ENCODE measurements around the gene FSD1L. TPM values are rescaled to one million over a fixed set of nuclear protein-coding genes. Genes with fewer than 3 reads are reported as not detected.

The FSD1L gene
- total and polyA plus RNA-seq, 2 of the 13 experiments (the other 11 are each of a cell fraction or from before 2014, with no cell fraction given), result 4.1 to 5.1 TPM

- TF ChIP-seq DMTF1 (CRISPR knock-in tag; IDR thresholded peaks at IDR 0.05) (no peak), HDAC2 (CRISPR knock-in tag; IDR thresholded peaks at IDR 0.05) (peak; percentile 71; the same call in 1 of the 2 replicates), GPBP1L1 (CRISPR knock-in tag; IDR thresholded peaks at IDR 0.05) (no peak), BRCA1 (CRISPR knock-in tag; IDR thresholded peaks at IDR 0.05) (no peak), ZNF33B (CRISPR knock-in tag; IDR thresholded peaks at IDR 0.05) (no peak), CEBPG (CRISPR knock-in tag; IDR thresholded peaks at IDR 0.05) (0 out of 2 replicates have a peak, but pooled peaks have one; percentile 10), SMAD9 (CRISPR knock-in tag; IDR thresholded peaks at IDR 0.05) (no peak), ELF4 (CRISPR knock-in tag; IDR thresholded peaks at IDR 0.05; ENCODE audit: borderline replicate concordance) (no peak), ZNF609 (CRISPR knock-in tag; IDR thresholded peaks at IDR 0.05; ENCODE audit: borderline replicate concordance) (no peak; the same call in 1 of the 2 replicates), XRCC5 (optimal IDR thresholded peaks at IDR 0.05; ENCODE audit: low read length) (peak; percentile 51), ZNF143 (CRISPR knock-in tag; IDR thresholded peaks at IDR 0.05) (peak; percentile 66), CC2D1A (CRISPR knock-in tag; IDR thresholded peaks at IDR 0.05) (no peak), ZNF879 (CRISPR knock-in tag; IDR thresholded peaks at IDR 0.05) (no peak), IKZF1 (IDR thresholded peaks at IDR 0.05) (no peak), ZMYM4 (CRISPR knock-in tag; IDR thresholded peaks at IDR 0.05) (peak; percentile 82), MBD4 (IDR thresholded peaks at IDR 0.05; ENCODE audit: borderline replicate concordance, low read length) (no peak), NAIF1 (CRISPR knock-in tag; IDR thresholded peaks at IDR 0.05; ENCODE audit: borderline replicate concordance) (peak; percentile 87; the same call in 1 of the 2 replicates), TCF12 (IDR thresholded peaks at IDR 0.05) (no peak), TCF12 (CRISPR knock-in tag; IDR thresholded peaks at IDR 0.05) (no peak), MYC (CRISPR knock-in tag; IDR thresholded peaks at IDR 0.05; ENCODE audit: borderline replicate concordance) (peak; percentile 76; the same call in 1 of the 2 replicates), ZNF660 (CRISPR knock-in tag; IDR thresholded peaks at IDR 0.05; ENCODE audit: borderline replicate concordance, low read depth) (no peak), ZNF230 (CRISPR knock-in tag; IDR thresholded peaks at IDR 0.05) (no peak; the same call in 1 of the 2 replicates)
- TF ChIP-seq, protein P1, sequence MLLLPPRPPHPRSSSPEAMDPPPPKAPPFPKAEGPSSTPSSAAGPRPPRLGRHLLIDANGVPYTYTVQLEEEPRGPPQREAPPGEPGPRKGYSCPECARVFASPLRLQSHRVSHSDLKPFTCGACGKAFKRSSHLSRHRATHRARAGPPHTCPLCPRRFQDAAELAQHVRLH (CRISPR knock-in tag; IDR thresholded peaks at IDR 0.05; ENCODE audit: borderline replicate concordance, low read depth), result peak; percentile 72; the same call in 1 of the 2 replicates
These were observed 110.2 kb downstream of the FSD1L start, which contains the start of gene FKTN (continued) for GRCh38 chr9:105557804-105558610.

Measured in HepG2 (cell line).